H9 (cell line): Measurements from ENCODE around the gene ATRNL1. TPM values are rescaled to one million over a fixed set of nuclear protein-coding genes. Genes with fewer than 3 reads are reported as not detected.

Source experiments
- DNase-seq: peaks from one replicate; pipeline ENCODE4 v3.0.0-alpha.2; 2017
- H2AFZ ChIP-seq: one replicate; pipeline ENCODE4 v1.6.1; 2013; ENCODE audit warnings: mild to moderate bottlenecking, low read length, control low read depth, moderate library complexity
- H2AK5ac ChIP-seq: 2 replicates; pipeline ENCODE4 v1.6.1; 2013; ENCODE audit warnings: low read length, control low read depth, mixed read lengths; ENCODE audit not compliant: insufficient read length
- H2BK120ac ChIP-seq: one replicate; pipeline ENCODE4 v1.6.1; 2013; ENCODE audit warnings: low read depth, mild to moderate bottlenecking, low read length, control low read depth, inconsistent platforms; ENCODE audit not compliant: poor library complexity, severe bottlenecking
- H2BK12ac ChIP-seq: 2 replicates; pipeline ENCODE4 v1.6.1; 2013; ENCODE audit warnings: low read length, control low read depth, mixed read lengths, low read depth; ENCODE audit not compliant: insufficient read length
- H2BK15ac ChIP-seq: 2 replicates; pipeline ENCODE4 v1.6.1; 2013; ENCODE audit warnings: low read depth, low read length, control low read depth
- H2BK20ac ChIP-seq: one replicate; pipeline ENCODE4 v1.6.1; 2013; ENCODE audit warnings: low read depth, mild to moderate bottlenecking, low read length, control low read depth, inconsistent platforms; ENCODE audit not compliant: poor library complexity, severe bottlenecking
- H2BK5ac ChIP-seq: 2 replicates; pipeline ENCODE4 v1.6.1; 2013; ENCODE audit warnings: low read length, control low read depth, mixed read lengths; ENCODE audit not compliant: insufficient read length
- H3K14ac ChIP-seq: 2 replicates; pipeline ENCODE4 v1.6.1; 2013; ENCODE audit warnings: low read length, control low read depth; ENCODE audit not compliant: insufficient read depth
- H3K18ac ChIP-seq: 2 replicates; pipeline ENCODE4 v1.6.1; 2013; ENCODE audit warnings: low read depth, mild to moderate bottlenecking, mixed read lengths, low read length, control low read depth; ENCODE audit not compliant: insufficient read length
- H3K23ac ChIP-seq: 2 replicates; pipeline ENCODE4 v1.6.1; 2013; ENCODE audit warnings: low read length, control low read depth, mixed read lengths, low read depth; ENCODE audit not compliant: insufficient read length
- H3K23me2 ChIP-seq: 2 replicates; pipeline ENCODE4 v1.6.1; 2013; ENCODE audit warnings: low read depth, mild to moderate bottlenecking, mixed read lengths, low read length, control low read depth; ENCODE audit not compliant: insufficient read length, poor library complexity, severe bottlenecking
- H3K27ac ChIP-seq: 2 replicates; pipeline ENCODE4 v1.5.1; 2013; ENCODE audit warnings: low read length, control low read depth, mixed read lengths, low read depth; ENCODE audit not compliant: insufficient read length
- H3K27me3 ChIP-seq: 2 replicates; pipeline ENCODE4 v1.6.1; 2013; ENCODE audit warnings: low read length, control low read depth, inconsistent platforms; ENCODE audit not compliant: insufficient read depth
- H3K4ac ChIP-seq: 2 replicates; pipeline ENCODE4 v1.6.1; 2013; ENCODE audit warnings: low read depth, mild to moderate bottlenecking, control low read depth, inconsistent platforms, low read length, moderate library complexity
- H3K4me1 ChIP-seq: 2 replicates; pipeline ENCODE4 v1.6.1; 2013; ENCODE audit warnings: low read length, control low read depth, inconsistent platforms; ENCODE audit not compliant: insufficient read depth
- H3K4me2 ChIP-seq: 2 replicates; pipeline ENCODE4 v1.6.1; 2013; ENCODE audit warnings: low read length, control low read depth, mixed read lengths; ENCODE audit not compliant: insufficient read length, insufficient read depth
- H3K56ac ChIP-seq: 2 replicates; pipeline ENCODE4 v1.6.1; 2013; ENCODE audit warnings: low read depth, mild to moderate bottlenecking, mixed read lengths, low read length, control low read depth; ENCODE audit not compliant: insufficient read length
- H3K79me1 ChIP-seq: 2 replicates; pipeline ENCODE4 v1.6.1; 2013; ENCODE audit warnings: low read depth, mild to moderate bottlenecking, moderate library complexity, low read length, control low read depth, inconsistent platforms; ENCODE audit not compliant: insufficient read depth, poor library complexity, severe bottlenecking
- H3K79me2 ChIP-seq: 2 replicates; pipeline ENCODE4 v1.6.1; 2013; ENCODE audit warnings: low read length, control low read depth, inconsistent platforms; ENCODE audit not compliant: insufficient read depth
- H3K9ac ChIP-seq: 2 replicates; pipeline ENCODE4 v1.6.1; 2013; ENCODE audit warnings: low read length, control low read depth, mixed read lengths; ENCODE audit not compliant: insufficient read length; ENCODE audit errors: extremely low read depth
- H3K9me3 ChIP-seq: one replicate; pipeline ENCODE4 v1.6.1; 2013; ENCODE audit warnings: low read depth, low read length, inconsistent platforms; ENCODE audit not compliant: control insufficient read depth
- H3T11ph ChIP-seq: one replicate; pipeline ENCODE4 v1.6.1; 2013; ENCODE audit warnings: mild to moderate bottlenecking, low read length, control low read depth, inconsistent platforms
- H4K20me1 ChIP-seq: one replicate; pipeline ENCODE4 v1.6.1; 2013; ENCODE audit not compliant: control insufficient read depth, insufficient read length, insufficient read depth
- H4K5ac ChIP-seq: 2 replicates; pipeline ENCODE4 v1.6.1; 2013; ENCODE audit warnings: low read depth, mild to moderate bottlenecking, mixed read lengths, low read length, control low read depth; ENCODE audit not compliant: insufficient read length
- H4K8ac ChIP-seq: replicated peaks from 2 replicates; pipeline ENCODE4 v1.6.1; 2013; ENCODE audit warnings: low read length, control low read depth, mixed read lengths, low read depth; ENCODE audit not compliant: insufficient read length
- H4K91ac ChIP-seq: 2 replicates; pipeline ENCODE4 v1.6.1; 2013; ENCODE audit warnings: low read depth, mild to moderate bottlenecking, moderate library complexity, mixed read lengths, low read length, control low read depth; ENCODE audit not compliant: insufficient read length
- H3K27ac Mint-ChIP-seq, 3 experiments: 2 replicates in 2 of 3; 3 replicates in 1 of 3; pipeline ENCODE4 v1.8.0; 2020 to 2021; ENCODE audit warnings: mixed read lengths in 3 of 3, mild to moderate bottlenecking in 1 of 3, moderate library complexity in 1 of 3
- H3K27me3 Mint-ChIP-seq: 2 replicates; pipeline ENCODE4 v1.8.0; 2021; ENCODE audit warnings: low read depth, mild to moderate bottlenecking, moderate library complexity, mixed read lengths
- H3K36me3 Mint-ChIP-seq, 3 experiments: 2 replicates in 2 of 3; 3 replicates in 1 of 3; pipeline ENCODE4 v1.8.0; 2020 to 2021; ENCODE audit warnings: low read depth in 3 of 3, mixed read lengths in 3 of 3; ENCODE audit not compliant: insufficient read depth in 1 of 3
- H3K4me1 Mint-ChIP-seq, 2 experiments: 2 replicates each; pipeline ENCODE4 v1.8.0; 2020; ENCODE audit warnings: mixed read lengths in 2 of 2
- H3K4me3 Mint-ChIP-seq, 2 experiments: 2 replicates in 1 of 2; 3 replicates in 1 of 2; pipeline ENCODE4 v1.8.0; 2020 to 2021; ENCODE audit warnings: mild to moderate bottlenecking in 2 of 2, mixed read lengths in 2 of 2, moderate library complexity in 1 of 2
- H3K9me3 Mint-ChIP-seq, 2 experiments: 2 replicates in 1 of 2; 3 replicates in 1 of 2; pipeline ENCODE4 v1.8.0; 2020; ENCODE audit warnings: mild to moderate bottlenecking in 2 of 2, mixed read lengths in 2 of 2, moderate library complexity in 1 of 2
- CTCF ChIP-seq: fragments of 200-600 bp; sonication (generic); conservative IDR thresholded peaks from 3 replicates; pipeline ENCODE4 v1.8.0; 2021; ENCODE audit warnings: antibody characterized with exemption, mild to moderate bottlenecking
- WGBS: extraction: QIAGEN DNeasy Blood & Tissue Kit; methylation state at CpG from one replicate; pipeline ENCODE4 v1.1.7; 2013; ENCODE audit warnings: missing lambda C conversion rate, low lambda C conversion rate, mixed read lengths; ENCODE audit not compliant: insufficient read length; ENCODE audit errors: extremely low coverage; 5-methylcytosine and 5-hydroxymethylcytosine counted together
- total RNA-seq: library from RNA; stranded (reverse); gene quantifications from 2 replicates; pipeline ENCODE4 v1.2.1, GENCODE V29; 2021

ATRNL1 gene
- total RNA-seq, 1 experiment from 2014 or later, result 9.2 TPM

- H4K20me1 ChIP-seq, result no peaks in the 10 kb centered on the region
- no peak overlapping the region for H3K9ac ChIP-seq
- H2BK12ac ChIP-seq, result no peak overlapping the region
- H3K27me3 ChIP-seq, result no peaks in the 10 kb centered on the region
- no peak overlapping the region for H3K27ac ChIP-seq
- no peak overlapping the region for H3K56ac ChIP-seq
- Mint-ChIP-seq H3K36me3 (no peaks in the 10 kb centered on the region), H3K4me3 (no peak overlapping the region), H3K27me3 (no peaks in the 10 kb centered on the region), H3K27ac (no peak overlapping the region), H3K4me1 (peaks cover 6% of the 10 kb centered on the region in 2 experiments), H3K9me3 (no peaks in the 10 kb centered on the region)
- no peak overlapping the region for H4K91ac ChIP-seq
- H4K5ac ChIP-seq, result no peak overlapping the region
- no peak overlapping the region for H2BK120ac ChIP-seq
- H3K23me2 ChIP-seq, result no peaks in the 10 kb centered on the region
- no peak for DNase-seq
- H3K4me1 ChIP-seq, result peaks cover 4% of the 10 kb centered on the region; the same call in 1 of the 2 replicates
- H3K14ac ChIP-seq, result no peak overlapping the region
- H2AK5ac ChIP-seq, result no peak overlapping the region
- H3K9me3 ChIP-seq, result no peaks in the 10 kb centered on the region
- no peak overlapping the region for H2BK5ac ChIP-seq
- H4K8ac ChIP-seq, result no peak overlapping the region
- TF ChIP-seq CTCF, result no peak
- no peaks in the 10 kb centered on the region for H3K79me1 ChIP-seq
- no CpG with 5 or more reads among the region's 3 CpGs for whole genome bisulfite sequencing
- H2BK15ac ChIP-seq, result no peak overlapping the region
- H3K23ac ChIP-seq, result no peak overlapping the region
- H3K4me2 ChIP-seq, result no peak overlapping the region
- H3K4ac ChIP-seq, result no peak overlapping the region
- no peaks in the 10 kb centered on the region for H3K79me2 ChIP-seq
- H3K18ac ChIP-seq, result no peak overlapping the region
- no peak overlapping the region for H2AFZ ChIP-seq
- H3T11ph ChIP-seq, result no peak overlapping the region
- H2BK20ac ChIP-seq, result no peak overlapping the region
These were observed 556.1 kb downstream of the ATRNL1 start for GRCh38 chr10:115649217-115649616.
